Subcutaneous adipose tissue (tissue), 4 donors: ENCODE measurements around the gene LIPG. TPM values are rescaled to one million over a fixed set of nuclear protein-coding genes. Genes with fewer than 3 reads are reported as not detected.

Source experiments
- CTCF ChIP-seq: fragments of 450-650 bp; IDR thresholded peaks from one replicate; pipeline ENCODE4 v1.5.1; 2016; ENCODE audit warnings: low read depth, mild to moderate bottlenecking, control low read depth, antibody characterized with exemption, moderate library complexity
- total RNA-seq, 4 donors: library from RNA; depleted of rRNA; stranded (reverse); fragments of >200 nt; gene quantifications; one replicate each; pipeline ENCODE4 v1.1.0, GENCODE V29; 2016

Gene LIPG
- total RNA-seq, 4 donors from 2014 or later, result 0.34 to 1.1 TPM; not detected in 2

GRCh38 chr18:49596687-49597086 is 34.8 kb downstream of the LIPG start:
- TF ChIP-seq CTCF, result no peak

GRCh38 chr18:49597157-49597931 is 35.5 kb downstream of the LIPG start:
- no peak for TF ChIP-seq CTCF

- no peak for TF ChIP-seq CTCF
These were observed 39.4 kb downstream of the LIPG start for GRCh38 chr18:49601211-49601610.

GRCh38 chr18:49608366-49609255 is 46.8 kb downstream of the LIPG start:
- TF ChIP-seq CTCF, result no peak

- TF ChIP-seq CTCF, result no peak
These were observed 47.6 kb downstream of the LIPG start for GRCh38 chr18:49609256-49610021.

GRCh38 chr18:49610022-49610445 is 48.2 kb downstream of the LIPG start:
- TF ChIP-seq CTCF, result no peak
